HepG2 (cell line): Measurements from ENCODE around the gene SV2B. TPM values are rescaled to one million over a fixed set of nuclear protein-coding genes. Genes with fewer than 3 reads are reported as not detected.

Source experiments
- ATAC-seq: fragments of 200-7000 bp; cut with Tn5 transposase; 3 replicates; pipeline ENCODE4 v1.9.1; 2020; ENCODE audit warnings: mild to moderate bottlenecking, moderate library complexity
- BruUV-seq: library from RNA; stranded (reverse); fragments of 400-500 nt; replicated peaks from 2 replicates; lab custom pipeline; 2021; lab: Mats Ljungman, UMichigan
- CTCF ChIA-PET: fragments of 300-600 bp; formaldehyde crosslinking; extraction: SDS; loops from one replicate; lab custom pipeline; 2021; ENCODE audit warnings: low total read pairs, inconsistent platforms, low intra/inter-chr PET ratio; lab: Yijun Ruan, JAX
- POLR2A ChIA-PET: fragments of 350-600 bp; sonication (Branson Sonifier 250); formaldehyde crosslinking; loops from one replicate; lab custom pipeline; 2020; ENCODE audit warnings: antibody characterized with exemption, inconsistent platforms; lab: Yijun Ruan, JAX
- DNase-seq: peaks from one replicate; pipeline ENCODE4 v3.0.0-alpha.2; 2015; ENCODE audit warnings: low spot score
- FAIRE-seq: peaks from 3 replicates; lab custom pipeline; 2011; peaks lifted over from hg19 to GRCh38; lab: Jason Lieb, UNC
- H2AFZ ChIP-seq: one replicate; pipeline ENCODE4 v1.6.1; 2011; ENCODE audit warnings: low read length, inconsistent platforms
- H3K27ac ChIP-seq: fragments of 300-600 bp; 3 replicates; pipeline ENCODE4 v1.8.0; 2011; ENCODE audit warnings: mixed run types, mild to moderate bottlenecking, mixed read lengths, low read length, inconsistent platforms; ENCODE audit not compliant: insufficient read depth; ENCODE audit errors: extremely low read length
- H3K27me3 ChIP-seq, 2 experiments: fragments of 200-600 bp in 1 of 2; 2 replicates in 1 of 2; 3 replicates in 1 of 2; pipeline versions ENCODE4 v1.6.0 to v1.8.0; 2011; ENCODE audit warnings: low read length in 2 of 2, mild to moderate bottlenecking in 2 of 2, moderate library complexity in 2 of 2, inconsistent platforms in 1 of 2; ENCODE audit not compliant: insufficient read depth in 2 of 2, control insufficient read depth in 1 of 2
- H3K36me3 ChIP-seq, 2 experiments: fragments of 200-600 bp in 1 of 2; replicated peaks in 1 of 2; 2 replicates in 1 of 2; 3 replicates in 1 of 2; pipeline versions ENCODE4 v1.5.1 to v1.8.0; 2011; ENCODE audit warnings: low read length in 2 of 2, inconsistent platforms in 1 of 2; ENCODE audit not compliant: insufficient read depth in 2 of 2, control insufficient read depth in 1 of 2
- H3K4me1 ChIP-seq: 2 replicates; pipeline ENCODE4 v1.5.1; 2012; ENCODE audit warnings: low read length, inconsistent platforms; ENCODE audit not compliant: insufficient read depth
- H3K4me2 ChIP-seq: 2 replicates; pipeline ENCODE4 v1.6.0; 2011; ENCODE audit warnings: low read depth, low read length, inconsistent platforms
- H3K4me3 ChIP-seq, 3 experiments: fragments of 200-600 bp in 1 of 3; sonication (generic), shearing (Covaris generic) in 1 of 3; replicated peaks in 1 of 3; 2 replicates each; pipeline ENCODE4 v1.5.1; 2011 to 2016; ENCODE audit warnings: low read length in 3 of 3, inconsistent platforms in 2 of 3, low read depth in 2 of 3, mild to moderate bottlenecking in 2 of 3, control low read depth in 1 of 3, mixed read lengths in 1 of 3; ENCODE audit not compliant: insufficient read depth in 1 of 3
- H3K79me2 ChIP-seq: one replicate; pipeline ENCODE4 v1.6.1; 2011; ENCODE audit warnings: low read length, inconsistent platforms; ENCODE audit not compliant: insufficient read depth
- H3K9ac ChIP-seq: 2 replicates; pipeline ENCODE4 v1.6.0; 2011; ENCODE audit warnings: mild to moderate bottlenecking, low read depth, low read length, inconsistent platforms; ENCODE audit not compliant: insufficient read depth
- H3K9me3 ChIP-seq: 2 replicates; pipeline ENCODE4 v1.5.1; 2012; ENCODE audit warnings: mild to moderate bottlenecking, low read length
- H4K20me1 ChIP-seq: 2 replicates; pipeline ENCODE4 v1.6.0; 2011; ENCODE audit warnings: inconsistent platforms, mild to moderate bottlenecking, low read length, moderate library complexity; ENCODE audit not compliant: insufficient read depth
- CEBPB ChIP-seq: IDR thresholded peaks from 2 replicates; pipeline ENCODE4 v1.6.1; 2011; ENCODE audit warnings: low read depth, low read length, improper control_type of control experiment, borderline replicate concordance
- DMAP1 ChIP-seq: IDR thresholded peaks from 2 replicates; pipeline ENCODE4 v1.6.1; 2016
- ERF ChIP-seq: IDR thresholded peaks from 2 replicates; pipeline ENCODE4 v1.6.1; 2018; ENCODE audit warnings: missing biosample characterization, missing genetic modification reagents
- IKZF1 ChIP-seq: fragments of 450-650 bp; IDR thresholded peaks from 2 replicates; pipeline ENCODE4 v1.7.1; 2016
- MNT ChIP-seq: fragments of 450-650 bp; IDR thresholded peaks from 2 replicates; pipeline ENCODE4 v1.6.1; 2016
- PAXIP1 ChIP-seq: sonication (generic); formaldehyde crosslinking; conservative IDR thresholded peaks from 2 replicates; pipeline ENCODE4 v1.4.0; 2020; ENCODE audit warnings: mild to moderate bottlenecking, missing genetic modification reagents, moderate library complexity
- RFXANK ChIP-seq: IDR thresholded peaks from 2 replicates; pipeline ENCODE4 v1.6.1; 2016
- SMAD1 ChIP-seq: sonication (generic); formaldehyde crosslinking; IDR thresholded peaks from 2 replicates; pipeline ENCODE4 v1.4.0; 2020; ENCODE audit warnings: missing genetic modification reagents, low read depth, mild to moderate bottlenecking, borderline replicate concordance
- TCF12 ChIP-seq, 2 experiments: fragments of 450-650 bp in 1 of 2; sonication (generic) in 1 of 2; formaldehyde crosslinking in 1 of 2; IDR thresholded peaks; 2 replicates each; pipeline versions ENCODE4 v1.6.1 to v1.8.0; 2017 to 2022; ENCODE audit warnings: antibody characterized with exemption in 1 of 2, mild to moderate bottlenecking in 1 of 2, missing genetic modification reagents in 1 of 2, moderate library complexity in 1 of 2
- TMF1 ChIP-seq: sonication (generic); formaldehyde crosslinking; IDR thresholded peaks from 2 replicates; pipeline ENCODE4 v1.8.1; 2022; ENCODE audit warnings: low read depth, missing genetic modification reagents
- ZBTB21 ChIP-seq: sonication (generic); formaldehyde crosslinking; IDR thresholded peaks from 2 replicates; pipeline ENCODE4 v1.4.0; 2020; ENCODE audit warnings: missing genetic modification reagents
- ZIK1 ChIP-seq: sonication (generic); formaldehyde crosslinking; IDR thresholded peaks from 2 replicates; pipeline ENCODE4 v1.5.0; 2020; ENCODE audit warnings: mild to moderate bottlenecking, low read depth, missing genetic modification reagents, borderline replicate concordance
- ZNF12 ChIP-seq: sonication (generic); formaldehyde crosslinking; IDR thresholded peaks from 2 replicates; pipeline ENCODE4 v1.5.0; 2020; ENCODE audit warnings: missing genetic modification reagents
- ZNF251 ChIP-seq: sonication (generic); formaldehyde crosslinking; IDR thresholded peaks from 2 replicates; pipeline ENCODE4 v1.9.0; 2021; ENCODE audit warnings: mild to moderate bottlenecking, missing genetic modification reagents
- ZNF598 ChIP-seq: sonication (generic); formaldehyde crosslinking; IDR thresholded peaks from 2 replicates; pipeline ENCODE4 v1.5.1; 2020; ENCODE audit warnings: mild to moderate bottlenecking, missing genetic modification reagents, borderline replicate concordance
- ZNF773 ChIP-seq: sonication (generic); formaldehyde crosslinking; IDR thresholded peaks from 2 replicates; pipeline ENCODE4 v1.4.0; 2020; ENCODE audit warnings: missing genetic modification reagents, borderline replicate concordance
- ZNF792 ChIP-seq: IDR thresholded peaks from 2 replicates; pipeline ENCODE4 v1.6.1; 2016
- ZSCAN30 ChIP-seq: sonication (generic); formaldehyde crosslinking; IDR thresholded peaks from 2 replicates; pipeline ENCODE4 v1.5.0; 2020; ENCODE audit warnings: mild to moderate bottlenecking, missing genetic modification reagents
- WGBS: methylation state at CpG from one replicate; pipeline ENCODE4 v1.1.6; 2017; ENCODE audit warnings: low lambda C conversion rate; 5-methylcytosine and 5-hydroxymethylcytosine counted together
- in situ Hi-C: cut with HindIII; loops from 2 replicates; pipeline ENCODE4 v1.10.0; 2017; ENCODE audit warnings: low pct_unique_long_range_greater_than_20kb; ENCODE audit not compliant: extremely low pct_ligation_motif_present
- intact Hi-C: fragments of 100-400 bp; cut with micrococcal nuclease; formaldehyde crosslinking; loops from one replicate; pipeline ENCODE4 v1.10.0; 2022; ENCODE audit not compliant: unreplicated experiment
- polyA plus RNA-seq, 8 experiments: library from polyadenylated mRNA; depleted of rRNA in 3 of 8; stranded (reverse) in 7 of 8; unstranded in 1 of 8; fragments of >200 nt; fragmentation: Illumina TruSeq in 4 of 8; extraction: Trizol in 4 of 8; gene quantifications; 2 replicates each; pipeline versions ENCODE4 v1.2.1 to v1.2.3, GENCODE V29; 2011 to 2016; ENCODE audit warnings: low read depth in 4 of 8, missing spikeins in 1 of 8, mixed read lengths in 1 of 8; ENCODE audit not compliant: insufficient read depth in 1 of 8
- total RNA-seq, 5 experiments: library from RNA; depleted of rRNA; stranded (reverse); fragments of >200 nt; fragmentation: Illumina TruSeq; extraction: Trizol; gene quantifications; 2 replicates each; pipeline ENCODE4 v1.2.3, GENCODE V29; 2016; ENCODE audit warnings: low read depth in 1 of 5

SV2B gene
- total and polyA plus RNA-seq, 2 of the 13 experiments (the other 11 are each of a cell fraction or from before 2014, with no cell fraction given): not detected

- WGBS: 7% methylated on average over 3 of the region's 11 CpGs
- Histone ChIP-seq H3K4me2 (no peak overlapping the region), H2AFZ (no peak overlapping the region), H3K27ac (no peak overlapping the region), H3K27me3 (peaks cover 3 to 4% of the 10 kb centered on the region in 2 experiments; a peak in 2 of 5 replicates), H3K9ac (no peak overlapping the region), H4K20me1 (no peaks in the 10 kb centered on the region), H3K4me1 (no peaks in the 10 kb centered on the region), H3K4me3 (no peak overlapping the region), H3K79me2 (no peaks in the 10 kb centered on the region), H3K36me3 (no peaks in the 10 kb centered on the region), H3K9me3 (no peaks in the 10 kb centered on the region)
- BruUV-seq: no TSS peak
- no peak for TF ChIP-seq ZNF598
- no peak for TF ChIP-seq DMAP1
- no peak for TF ChIP-seq ZIK1
- TF ChIP-seq ZNF792 (CRISPR knock-in tag): no peak
- TF ChIP-seq PAXIP1 (CRISPR knock-in tag): no peak
- no peak for TF ChIP-seq TCF12 (IDR thresholded peaks at IDR 0.05)
- TF ChIP-seq TCF12 (CRISPR knock-in tag; IDR thresholded peaks at IDR 0.05): no peak
- TF ChIP-seq ZNF773 (CRISPR knock-in tag): no peak
- peak; percentile 70 for TF ChIP-seq MNT
- no peak for TF ChIP-seq RFXANK (CRISPR knock-in tag)
- no peak for TF ChIP-seq ZNF251 (CRISPR knock-in tag)
- no peak for TF ChIP-seq IKZF1
- no peak for TF ChIP-seq ZSCAN30
- TF ChIP-seq CEBPB: 0 out of 2 replicates have a peak, but pooled peaks have one; percentile 11
- TF ChIP-seq TMF1 (CRISPR knock-in tag): no peak
- no peak for TF ChIP-seq SMAD1
- no peak for TF ChIP-seq ZBTB21
- TF ChIP-seq ERF (CRISPR knock-in tag): no peak
- no peak for TF ChIP-seq ZNF12
- FAIRE-seq (no peak), DNase-seq (no peak), ATAC-seq (no peak)
- ChIA-PET POLR2A (no interaction called here), CTCF (no interaction called here)
- in situ Hi-C loops (no loop called here), intact Hi-C loops (no loop called here)
Measured at GRCh38 chr15:91110407-91110806, 10.3 kb downstream of the SV2B start.
